HAP-1 (cell line): ENCODE measurements around the gene SPATS2L.
A peak's percentile ranks its signal among the peaks of the same experiment; 100 is the strongest.
"Not testable (repeated sequence)": the region's sequence is repeated elsewhere in the genome, so short reads cannot be mapped to it uniquely, and the experiment has no call there.

Experiments used
- DNase-seq, 2 experiments: peaks; one replicate each; pipeline ENCODE4 v3.0.0-alpha.2; 2016 to 2020; ENCODE audit warnings: low spot score in 2 of 2
- H3K27me3 ChIP-seq: fragments of 250-450 bp; sonication (Bioruptor Pico); 2 replicates; pipeline ENCODE4 v1.5.1; 2020; ENCODE audit warnings: low read depth, mild to moderate bottlenecking, moderate library complexity
- H3K36me3 ChIP-seq: fragments of 250-450 bp; sonication (Bioruptor Pico); replicated peaks from 2 replicates; pipeline ENCODE4 v1.5.1; 2020; ENCODE audit warnings: mild to moderate bottlenecking
- H3K4me1 ChIP-seq: fragments of 250-450 bp; sonication (Bioruptor Pico); 2 replicates; pipeline ENCODE4 v1.5.1; 2020; ENCODE audit warnings: mild to moderate bottlenecking
- H3K4me3 ChIP-seq: fragments of 250-450 bp; sonication (Bioruptor Pico); 2 replicates; pipeline ENCODE4 v1.5.1; 2020; ENCODE audit warnings: mild to moderate bottlenecking, moderate library complexity
- H3K9me3 ChIP-seq: fragments of 250-450 bp; sonication (Bioruptor Pico); 2 replicates; pipeline ENCODE4 v1.5.1; 2020; ENCODE audit warnings: mild to moderate bottlenecking, moderate library complexity
- in situ Hi-C: fragments of 300-500 bp; cut with MboI; formaldehyde crosslinking; loops from 3 replicates; pipeline ENCODE4 v1.14.3; 2020; ENCODE audit warnings: low sequenced_read_pairs, inconsistent platforms, mixed read lengths

SPATS2L gene

GRCh38 chr2:200337621-200338020, 31.1 kb downstream of the SPATS2L start:
- no peak for DNase-seq
- Histone ChIP-seq H3K27me3 (no peaks in the 10 kb centered on the region), H3K36me3 (no peaks in the 10 kb centered on the region; the same call in 1 of the 2 replicates), H3K9me3 (no peaks in the 10 kb centered on the region), H3K4me3 (no peak overlapping the region), H3K4me1 (no peaks in the 10 kb centered on the region)
- in situ Hi-C loops: no loop called here

DNA sequence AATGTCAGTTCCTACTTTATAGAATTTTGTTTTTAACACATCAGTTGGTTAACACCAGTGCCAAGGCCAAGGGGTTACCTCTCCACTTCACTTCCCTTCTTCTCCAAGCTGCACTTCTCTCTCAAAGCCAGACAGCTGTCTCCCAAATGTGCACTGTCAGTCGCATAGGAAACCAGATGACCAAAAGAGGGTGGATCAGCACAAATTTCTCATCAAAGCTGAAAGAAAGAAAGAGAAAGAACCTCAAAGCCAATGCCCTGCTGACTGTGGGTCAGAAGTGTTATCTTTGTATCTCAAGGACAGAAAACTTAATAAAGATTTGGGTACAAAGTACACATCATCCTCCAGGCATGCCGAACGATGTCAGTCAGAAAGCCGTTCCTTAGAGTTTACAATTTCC, 32.2 kb downstream of the SPATS2L start:
- in situ Hi-C loops: no loop called here
- H3K4me1 ChIP-seq: no peaks in the 10 kb centered on the region
- H3K4me3 ChIP-seq: no peak overlapping the region
- no peaks in the 10 kb centered on the region; the same call in 1 of the 2 replicates for H3K36me3 ChIP-seq
- H3K27me3 ChIP-seq: no peaks in the 10 kb centered on the region
- H3K9me3 ChIP-seq: no peaks in the 10 kb centered on the region
- DNase-seq: no peak

DNA sequence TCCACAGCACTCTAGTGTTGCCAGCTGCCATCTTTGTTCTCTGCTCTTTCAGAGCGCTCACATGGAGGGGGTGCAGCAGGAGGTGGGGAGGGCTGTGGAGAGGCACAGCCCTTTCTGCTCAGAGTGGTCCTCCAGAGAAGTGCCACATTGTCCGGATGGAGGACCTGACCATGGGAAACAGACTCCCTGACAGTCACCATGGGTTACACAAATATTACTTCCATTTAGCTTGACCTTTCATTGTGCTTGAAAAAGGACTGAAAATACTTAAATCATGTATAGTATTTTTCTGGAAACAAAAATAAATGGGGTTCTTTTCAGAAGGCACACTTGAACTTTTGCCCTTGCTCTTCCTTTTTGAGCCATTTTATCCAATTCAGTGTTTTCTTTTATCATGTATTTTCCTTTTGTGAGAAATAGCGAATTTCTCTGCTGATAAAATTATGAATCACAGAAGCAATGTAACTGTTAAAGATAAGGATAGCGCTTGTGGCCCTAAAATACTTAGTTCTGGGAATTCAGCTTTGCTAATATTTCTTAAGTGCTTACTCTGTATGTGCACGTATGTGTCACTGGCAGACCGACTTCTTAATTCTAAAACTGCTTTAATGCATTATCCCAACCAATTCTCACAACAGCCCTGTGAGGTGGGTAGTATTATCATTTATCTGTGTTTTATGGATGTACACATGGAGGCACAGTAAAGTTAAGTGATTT, 34.2 kb downstream of the SPATS2L start:
- in situ Hi-C loops: no loop called here
- DNase-seq: no peak

GRCh38 chr2:200341376-200341775, 34.9 kb downstream of the SPATS2L start:
- no peak overlapping the region for H3K4me3 ChIP-seq
- H3K4me1 ChIP-seq: no peaks in the 10 kb centered on the region; the same call in 1 of the 2 replicates
- no peak for DNase-seq
- H3K27me3 ChIP-seq: no peaks in the 10 kb centered on the region
- H3K9me3 ChIP-seq: no peaks in the 10 kb centered on the region
- no peaks in the 10 kb centered on the region; the same call in 1 of the 2 replicates for H3K36me3 ChIP-seq
- in situ Hi-C loops: no loop called here

More for the DNA sequence above, 34.2 kb downstream of the SPATS2L start:
- no peaks in the 10 kb centered on the region; the same call in 1 of the 2 replicates for H3K4me1 ChIP-seq
- H3K9me3 ChIP-seq: no peaks in the 10 kb centered on the region
- H3K27me3 ChIP-seq: no peaks in the 10 kb centered on the region
- no peaks in the 10 kb centered on the region; the same call in 1 of the 2 replicates for H3K36me3 ChIP-seq
- H3K4me3 ChIP-seq: no peak overlapping the region

GRCh38 chr2:200342235-200342634, 35.7 kb downstream of the SPATS2L start:
- no peak for DNase-seq
- Histone ChIP-seq H3K4me3 (no peak overlapping the region), H3K4me1 (no peaks in the 10 kb centered on the region; the same call in 1 of the 2 replicates), H3K9me3 (no peaks in the 10 kb centered on the region), H3K36me3 (no peaks in the 10 kb centered on the region; the same call in 1 of the 2 replicates), H3K27me3 (no peaks in the 10 kb centered on the region)
- in situ Hi-C loops: no loop called here

DNA sequence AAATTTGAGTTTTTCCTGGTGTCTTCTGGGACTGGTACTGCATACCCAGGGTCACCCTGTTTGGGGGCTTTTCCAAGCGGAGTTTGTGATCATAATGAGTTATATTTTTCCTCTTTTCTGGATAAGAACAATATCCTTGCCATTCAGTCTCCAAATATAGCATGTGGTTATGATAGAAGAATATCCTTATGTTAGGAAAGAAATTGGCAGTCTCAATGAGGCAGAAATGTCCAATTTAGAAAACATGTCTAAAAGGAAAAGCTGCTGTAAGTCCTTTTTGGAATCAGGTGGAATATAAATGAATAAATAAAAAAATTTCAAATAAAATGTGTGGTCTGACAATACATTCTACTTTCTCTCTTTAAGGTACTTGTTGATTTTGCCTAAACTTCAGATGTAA, 36.2 kb downstream of the SPATS2L start:
- in situ Hi-C loops: no loop called here
- no peak for DNase-seq
- H3K4me3 ChIP-seq: no peak overlapping the region
- no peaks in the 10 kb centered on the region; the same call in 1 of the 2 replicates for H3K36me3 ChIP-seq
- H3K9me3 ChIP-seq: no peaks in the 10 kb centered on the region
- H3K4me1 ChIP-seq: no peaks in the 10 kb centered on the region; the same call in 1 of the 2 replicates
- no peaks in the 10 kb centered on the region for H3K27me3 ChIP-seq

- in situ Hi-C loops, H3K4me1 ChIP-seq, H3K36me3 ChIP-seq, H3K4me3 ChIP-seq, DNase-seq, H3K9me3 ChIP-seq, H3K27me3 ChIP-seq: not testable (repeated sequence)
Measured at GRCh38 chr2:200344202-200344601, 37.7 kb downstream of the SPATS2L start.

DNA sequence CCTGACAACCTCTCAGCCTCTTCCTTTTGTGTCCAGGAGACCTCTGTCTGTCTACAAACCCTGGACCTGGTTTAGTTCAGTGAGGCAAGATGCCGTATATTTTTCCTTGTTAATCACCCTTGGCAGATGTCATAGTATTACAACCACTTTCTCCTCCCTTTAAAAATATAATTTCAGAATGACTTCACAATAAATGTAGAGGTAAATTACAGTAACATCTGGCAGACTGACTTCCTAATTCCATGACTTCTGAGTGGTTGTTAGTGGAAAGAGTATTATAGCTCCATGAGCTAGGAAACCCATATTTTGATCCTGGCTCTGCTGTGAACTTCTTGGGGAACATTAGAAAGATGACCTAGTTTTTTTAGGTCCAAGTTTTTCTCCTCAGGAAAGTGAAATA, 39.5 kb downstream of the SPATS2L start:
- no peak overlapping the region for H3K4me3 ChIP-seq
- in situ Hi-C loops: no loop called here
- no peak for DNase-seq
- H3K4me1 ChIP-seq: no peaks in the 10 kb centered on the region; the same call in 1 of the 2 replicates
- H3K36me3 ChIP-seq: no peaks in the 10 kb centered on the region; the same call in 1 of the 2 replicates
- no peaks in the 10 kb centered on the region for H3K9me3 ChIP-seq
- no peaks in the 10 kb centered on the region for H3K27me3 ChIP-seq

DNA sequence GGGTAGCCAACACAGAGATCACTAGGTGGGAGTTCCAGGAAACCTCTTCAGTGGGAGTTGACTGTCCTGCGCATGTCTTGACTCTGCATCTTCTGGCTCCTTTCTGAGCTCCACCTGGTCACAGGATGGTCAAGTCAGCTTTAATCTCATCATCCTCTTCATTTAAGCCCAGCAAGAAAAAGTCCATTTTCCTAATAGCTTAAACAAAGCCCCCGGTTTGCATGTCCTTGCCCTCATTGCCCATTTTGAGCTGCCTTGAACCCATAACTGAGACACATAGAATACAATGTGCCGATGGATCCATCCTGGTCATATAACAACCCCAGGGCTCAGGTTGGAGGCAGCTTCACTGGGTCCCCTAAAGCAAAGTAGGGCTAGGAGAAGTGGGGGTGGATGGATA, 40.8 kb downstream of the SPATS2L start:
- H3K36me3 ChIP-seq: no peaks in the 10 kb centered on the region; the same call in 1 of the 2 replicates
- no peak overlapping the region for H3K4me3 ChIP-seq
- DNase-seq: no peak
- no peaks in the 10 kb centered on the region for H3K27me3 ChIP-seq
- in situ Hi-C loops: no loop called here
- H3K4me1 ChIP-seq: no peaks in the 10 kb centered on the region; the same call in 1 of the 2 replicates
- H3K9me3 ChIP-seq: no peaks in the 10 kb centered on the region

- no peak for DNase-seq
- Histone ChIP-seq H3K27me3 (no peaks in the 10 kb centered on the region), H3K9me3 (no peaks in the 10 kb centered on the region), H3K4me3 (no peak overlapping the region), H3K4me1 (no peaks in the 10 kb centered on the region; the same call in 1 of the 2 replicates), H3K36me3 (no peaks in the 10 kb centered on the region; the same call in 1 of the 2 replicates)
- in situ Hi-C loops: no loop called here
Measured at GRCh38 chr2:200348897-200349563, 42.5 kb downstream of the SPATS2L start.

DNA sequence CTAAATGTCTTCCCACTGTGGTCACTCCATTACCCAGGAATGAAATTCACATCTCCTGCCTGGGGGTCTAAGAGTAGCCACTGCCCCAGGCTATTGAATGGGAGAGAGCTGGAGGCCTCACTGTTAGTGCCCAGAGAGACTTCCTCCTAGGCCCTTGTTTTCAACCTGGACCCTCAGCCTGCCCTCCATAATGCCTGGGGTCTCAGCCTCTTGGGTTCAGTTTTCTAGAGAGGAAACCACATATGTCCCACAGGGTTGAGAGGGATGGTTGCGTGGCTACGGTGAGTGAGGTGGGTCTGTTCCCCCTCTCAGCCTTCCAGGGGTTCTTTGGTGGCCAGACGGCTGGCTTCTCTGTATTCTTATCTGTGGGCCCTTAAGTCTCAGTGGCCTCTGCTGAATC, 43.4 kb downstream of the SPATS2L start:
- DNase-seq: no peak
- Histone ChIP-seq H3K4me3 (no peak overlapping the region), H3K27me3 (no peaks in the 10 kb centered on the region), H3K9me3 (no peaks in the 10 kb centered on the region), H3K36me3 (no peaks in the 10 kb centered on the region; the same call in 1 of the 2 replicates), H3K4me1 (no peaks in the 10 kb centered on the region; the same call in 1 of the 2 replicates)
- in situ Hi-C loops: no loop called here

- no peaks in the 10 kb centered on the region for H3K36me3 ChIP-seq
- no peaks in the 10 kb centered on the region for H3K9me3 ChIP-seq
- in situ Hi-C loops: no loop called here
- H3K4me3 ChIP-seq: no peak overlapping the region
- H3K4me1 ChIP-seq: no peaks in the 10 kb centered on the region
- no peaks in the 10 kb centered on the region for H3K27me3 ChIP-seq
- DNase-seq: no peak
Measured at GRCh38 chr2:200350850-200351285, 44.4 kb downstream of the SPATS2L start.

DNA sequence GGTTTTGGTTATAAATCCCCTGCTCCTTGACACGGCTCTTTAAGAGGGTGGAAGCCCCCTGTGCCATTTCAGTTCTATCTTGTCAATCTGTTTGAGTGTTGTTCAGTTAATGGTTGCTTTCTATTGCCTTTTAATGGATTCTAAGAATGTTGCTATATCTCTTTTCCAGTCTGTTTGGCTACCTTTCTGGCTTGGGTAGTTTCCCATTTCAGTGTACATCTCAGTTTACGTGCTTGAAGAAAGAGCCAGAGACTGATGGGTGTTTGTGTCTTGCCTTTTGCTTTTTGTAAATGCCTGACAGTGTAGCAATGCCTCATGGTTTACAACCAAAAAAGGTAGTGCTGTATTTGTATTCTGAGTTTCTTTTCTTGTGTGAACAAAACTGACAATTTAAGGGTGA, 45.3 kb downstream of the SPATS2L start:
- H3K27me3 ChIP-seq: no peaks in the 10 kb centered on the region
- no peaks in the 10 kb centered on the region for H3K36me3 ChIP-seq
- H3K9me3 ChIP-seq: no peaks in the 10 kb centered on the region
- no peak overlapping the region for H3K4me3 ChIP-seq
- no peaks in the 10 kb centered on the region for H3K4me1 ChIP-seq
- in situ Hi-C loops: no loop called here
- no peak for DNase-seq

- Histone ChIP-seq H3K27me3 (no peaks in the 10 kb centered on the region), H3K4me3 (no peak overlapping the region), H3K4me1 (0 out of 2 replicates have a peak, but pooled peaks cover 2% of the 10 kb centered on the region), H3K36me3 (no peaks in the 10 kb centered on the region), H3K9me3 (no peaks in the 10 kb centered on the region)
- in situ Hi-C loops: no loop called here
- DNase-seq: peak in 1 of 2 experiments; percentile 4
Measured at GRCh38 chr2:200352636-200353035, 46.1 kb downstream of the SPATS2L start.
